SK-N-SH treated with all-trans-retinoic acid at 6 μM for 48 hours (cell line): ENCODE data around the gene LUZP1.

Experiments
- ATAC-seq: fragments of 200-7000 bp; cut with Tn5 transposase; 3 replicates; pipeline ENCODE4 v1.9.1; 2020; ENCODE audit warnings: mild to moderate bottlenecking, moderate library complexity
- ARNTL ChIP-seq: fragments of 450-650 bp; formaldehyde crosslinking; IDR thresholded peaks from 2 replicates; pipeline ENCODE4 v1.5.0; 2020; ENCODE audit warnings: low read depth, mild to moderate bottlenecking, moderate library complexity, borderline replicate concordance
- BACH2 ChIP-seq: fragments of 250-450 bp; sonication (Bioruptor Pico); IDR thresholded peaks from 2 replicates; pipeline ENCODE4 v1.9.0; 2021; ENCODE audit warnings: mild to moderate bottlenecking, borderline replicate concordance
- CREB5 ChIP-seq: fragments of 250-450 bp; sonication (Bioruptor Pico); IDR thresholded peaks from 2 replicates; pipeline ENCODE4 v1.5.1; 2020; ENCODE audit warnings: low read depth, mild to moderate bottlenecking, moderate library complexity
- CSDC2 ChIP-seq: fragments of 250-450 bp; sonication (Bioruptor Pico); IDR thresholded peaks from 2 replicates; pipeline ENCODE4 v1.5.0; 2020; ENCODE audit warnings: mild to moderate bottlenecking, moderate library complexity
- CSRNP3 ChIP-seq: fragments of 250-450 bp; sonication (Bioruptor Pico); IDR thresholded peaks from 2 replicates; pipeline ENCODE4 v1.5.1; 2021; ENCODE audit warnings: mild to moderate bottlenecking, moderate library complexity
- ESRRG ChIP-seq: fragments of 250-450 bp; sonication (Bioruptor Pico); IDR thresholded peaks from 2 replicates; pipeline ENCODE4 v1.6.1; 2021; ENCODE audit warnings: mild to moderate bottlenecking
- GLIS3 ChIP-seq: fragments of 250-450 bp; sonication (Bioruptor Pico); IDR thresholded peaks from 2 replicates; pipeline ENCODE4 v1.5.0; 2020; ENCODE audit warnings: mild to moderate bottlenecking, moderate library complexity
- ISL1 ChIP-seq: fragments of 250-450 bp; sonication (Bioruptor Pico); IDR thresholded peaks from 2 replicates; pipeline ENCODE4 v2.1.2; 2022; ENCODE audit warnings: mild to moderate bottlenecking, moderate library complexity
- OSR1 ChIP-seq: fragments of 250-450 bp; sonication (Bioruptor Pico); IDR thresholded peaks from 2 replicates; pipeline ENCODE4 v1.8.0; 2022; ENCODE audit warnings: moderate library complexity, mild to moderate bottlenecking, inconsistent platforms
- PPARA ChIP-seq: fragments of 250-450 bp; sonication (Bioruptor Pico); IDR thresholded peaks from 2 replicates; pipeline ENCODE4 v1.5.0; 2020; ENCODE audit warnings: mild to moderate bottlenecking, borderline replicate concordance
- RARB ChIP-seq: fragments of 250-450 bp; sonication (Bioruptor Pico); IDR thresholded peaks from 2 replicates; pipeline ENCODE4 v1.8.0; 2021; ENCODE audit warnings: mild to moderate bottlenecking, moderate library complexity
- SNAI2 ChIP-seq: fragments of 250-450 bp; sonication (Bioruptor Pico); IDR thresholded peaks from 2 replicates; pipeline ENCODE4 v1.5.0; 2020; ENCODE audit warnings: mild to moderate bottlenecking, moderate library complexity
- TCF4 ChIP-seq: fragments of 250-450 bp; sonication (Bioruptor Pico); IDR thresholded peaks from 2 replicates; pipeline ENCODE4 v1.8.0; 2021; ENCODE audit warnings: mild to moderate bottlenecking, moderate library complexity, borderline replicate concordance
- TOX ChIP-seq: fragments of 250-450 bp; sonication (Bioruptor Pico); IDR thresholded peaks from 2 replicates; pipeline ENCODE4 v1.8.0; 2021; ENCODE audit warnings: mild to moderate bottlenecking, moderate library complexity, borderline replicate concordance
- ZFP3 ChIP-seq: fragments of 250-450 bp; sonication (Bioruptor Pico); IDR thresholded peaks from 2 replicates; pipeline ENCODE4 v1.5.0; 2020; ENCODE audit warnings: mild to moderate bottlenecking, moderate library complexity
- ZFP30 ChIP-seq: fragments of 450-650 bp; formaldehyde crosslinking; IDR thresholded peaks from 2 replicates; pipeline ENCODE4 v1.5.0; 2022; ENCODE audit warnings: mild to moderate bottlenecking, moderate library complexity
- ZNF565 ChIP-seq: fragments of 450-650 bp; formaldehyde crosslinking; conservative IDR thresholded peaks from 2 replicates; pipeline ENCODE4 v1.5.0; 2020; ENCODE audit warnings: low read depth, mild to moderate bottlenecking, moderate library complexity
- ZNF70 ChIP-seq: fragments of 450-650 bp; formaldehyde crosslinking; IDR thresholded peaks from 2 replicates; pipeline ENCODE4 v1.5.0; 2020; ENCODE audit warnings: mild to moderate bottlenecking, moderate library complexity
- ZNF8 ChIP-seq: fragments of 450-650 bp; formaldehyde crosslinking; IDR thresholded peaks from 2 replicates; pipeline ENCODE4 v1.5.0; 2020; ENCODE audit warnings: mild to moderate bottlenecking, moderate library complexity
- TF ChIP-seq, protein P1 (sequence below): fragments of 250-450 bp; sonication (Bioruptor Pico); IDR thresholded peaks from 2 replicates; pipeline ENCODE4 v1.5.0; 2020; ENCODE audit warnings: mild to moderate bottlenecking, moderate library complexity
- TF ChIP-seq, protein P2 (sequence below): fragments of 250-450 bp; sonication (Bioruptor Pico); IDR thresholded peaks from 2 replicates; pipeline ENCODE4 v1.8.0; 2020; ENCODE audit warnings: mild to moderate bottlenecking, moderate library complexity, borderline replicate concordance
- TF ChIP-seq, protein P3 (sequence below): fragments of 250-450 bp; sonication (Bioruptor Pico); IDR thresholded peaks from 2 replicates; pipeline ENCODE4 v1.8.0; 2021; ENCODE audit warnings: low read depth, mild to moderate bottlenecking, moderate library complexity, borderline replicate concordance

The LUZP1 gene

DNA sequence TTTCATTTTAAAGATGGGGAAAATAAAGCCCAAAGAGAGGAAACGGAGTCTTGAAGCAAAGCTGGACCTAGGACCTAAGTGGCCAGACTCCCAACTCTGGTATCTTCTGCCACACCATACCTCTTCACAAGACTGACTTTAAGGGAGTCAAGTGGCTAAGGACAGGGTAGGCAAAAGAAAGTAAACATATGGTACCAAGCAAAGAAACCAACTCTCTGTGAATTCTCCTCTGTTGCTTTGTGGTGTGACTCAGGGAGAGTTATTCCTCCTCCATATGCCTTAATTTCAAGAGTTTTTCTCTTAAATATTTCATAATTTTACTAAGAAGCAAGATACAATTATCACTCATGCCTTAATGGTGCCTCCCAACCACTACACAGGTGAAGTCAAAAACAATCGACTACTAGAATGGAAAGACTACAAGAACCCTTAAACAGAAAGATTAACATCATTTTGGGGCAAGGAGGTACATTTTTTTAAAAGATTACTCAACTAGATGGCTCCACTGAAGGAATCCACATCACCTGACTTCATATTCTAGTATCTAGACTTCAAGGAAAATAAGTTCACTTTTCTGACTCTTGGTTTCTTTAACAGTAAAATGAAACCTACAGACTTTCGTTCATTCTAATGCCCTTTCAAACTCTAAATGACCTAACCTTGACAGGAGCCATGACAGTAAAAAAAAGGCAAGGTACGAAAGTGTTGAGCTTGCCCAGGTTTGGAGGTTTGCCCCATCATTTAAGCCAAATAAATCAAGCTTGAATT is 44.2 kb downstream of the LUZP1 start:
- no peak for ATAC-seq
- TF ChIP-seq, protein P1, sequence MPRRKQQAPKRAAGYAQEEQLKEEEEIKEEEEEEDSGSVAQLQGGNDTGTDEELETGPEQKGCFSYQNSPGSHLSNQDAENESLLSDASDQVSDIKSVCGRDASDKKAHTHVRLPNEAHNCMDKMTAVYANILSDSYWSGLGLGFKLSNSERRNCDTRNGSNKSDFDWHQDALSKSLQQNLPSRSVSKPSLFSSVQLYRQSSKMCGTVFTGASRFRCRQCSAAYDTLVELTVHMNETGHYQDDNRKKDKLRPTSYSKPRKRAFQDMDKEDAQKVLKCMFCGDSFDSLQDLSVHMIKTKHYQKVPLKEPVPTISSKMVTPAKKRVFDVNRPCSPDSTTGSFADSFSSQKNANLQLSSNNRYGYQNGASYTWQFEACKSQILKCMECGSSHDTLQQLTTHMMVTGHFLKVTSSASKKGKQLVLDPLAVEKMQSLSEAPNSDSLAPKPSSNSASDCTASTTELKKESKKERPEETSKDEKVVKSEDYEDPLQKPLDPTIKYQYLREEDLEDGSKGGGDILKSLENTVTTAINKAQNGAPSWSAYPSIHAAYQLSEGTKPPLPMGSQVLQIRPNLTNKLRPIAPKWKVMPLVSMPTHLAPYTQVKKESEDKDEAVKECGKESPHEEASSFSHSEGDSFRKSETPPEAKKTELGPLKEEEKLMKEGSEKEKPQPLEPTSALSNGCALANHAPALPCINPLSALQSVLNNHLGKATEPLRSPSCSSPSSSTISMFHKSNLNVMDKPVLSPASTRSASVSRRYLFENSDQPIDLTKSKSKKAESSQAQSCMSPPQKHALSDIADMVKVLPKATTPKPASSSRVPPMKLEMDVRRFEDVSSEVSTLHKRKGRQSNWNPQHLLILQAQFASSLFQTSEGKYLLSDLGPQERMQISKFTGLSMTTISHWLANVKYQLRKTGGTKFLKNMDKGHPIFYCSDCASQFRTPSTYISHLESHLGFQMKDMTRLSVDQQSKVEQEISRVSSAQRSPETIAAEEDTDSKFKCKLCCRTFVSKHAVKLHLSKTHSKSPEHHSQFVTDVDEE: no peak
- TF ChIP-seq TCF4 (CRISPR knock-in tag): no peak
- TF ChIP-seq ZFP3 (CRISPR knock-in tag): no peak
- TF ChIP-seq ARNTL (CRISPR knock-in tag): no peak
- no peak for TF ChIP-seq CREB5 (CRISPR knock-in tag)
- no peak for TF ChIP-seq ESRRG
- no peak for TF ChIP-seq ISL1
- no peak for TF ChIP-seq PPARA
- no peak for TF ChIP-seq CSRNP3 (CRISPR knock-in tag)
- TF ChIP-seq ZNF70 (CRISPR knock-in tag): no peak
- no peak for TF ChIP-seq RARB (CRISPR knock-in tag)
- no peak for TF ChIP-seq CSDC2
- TF ChIP-seq BACH2: no peak
- no peak for TF ChIP-seq ZFP30 (CRISPR knock-in tag)
- no peak for TF ChIP-seq OSR1 (CRISPR knock-in tag)
- TF ChIP-seq ZNF8 (CRISPR knock-in tag): no peak
- TF ChIP-seq, all 23 proteins: peak for 0

GRCh38 chr1:23123528-23123927 is 45.1 kb downstream of the LUZP1 start:
- TF ChIP-seq ZNF565 (CRISPR knock-in tag) (no peak), GLIS3 (no peak), PPARA (no peak), CREB5 (CRISPR knock-in tag) (no peak), ESRRG (no peak), ARNTL (CRISPR knock-in tag) (no peak)
- TF ChIP-seq, all 23 proteins: peak for 0
- ATAC-seq: no peak

GRCh38 chr1:23122796-23123195 is 45.9 kb downstream of the LUZP1 start:
- ATAC-seq: peak; percentile 31
- TF ChIP-seq SNAI2 (CRISPR knock-in tag) (no peak), RARB (CRISPR knock-in tag) (no peak), ISL1 (no peak), ZNF70 (CRISPR knock-in tag) (no peak), ESRRG (no peak), TCF4 (CRISPR knock-in tag) (no peak), TOX (CRISPR knock-in tag) (no peak), ZFP30 (CRISPR knock-in tag) (no peak), GLIS3 (no peak)
- TF ChIP-seq, protein P2, sequence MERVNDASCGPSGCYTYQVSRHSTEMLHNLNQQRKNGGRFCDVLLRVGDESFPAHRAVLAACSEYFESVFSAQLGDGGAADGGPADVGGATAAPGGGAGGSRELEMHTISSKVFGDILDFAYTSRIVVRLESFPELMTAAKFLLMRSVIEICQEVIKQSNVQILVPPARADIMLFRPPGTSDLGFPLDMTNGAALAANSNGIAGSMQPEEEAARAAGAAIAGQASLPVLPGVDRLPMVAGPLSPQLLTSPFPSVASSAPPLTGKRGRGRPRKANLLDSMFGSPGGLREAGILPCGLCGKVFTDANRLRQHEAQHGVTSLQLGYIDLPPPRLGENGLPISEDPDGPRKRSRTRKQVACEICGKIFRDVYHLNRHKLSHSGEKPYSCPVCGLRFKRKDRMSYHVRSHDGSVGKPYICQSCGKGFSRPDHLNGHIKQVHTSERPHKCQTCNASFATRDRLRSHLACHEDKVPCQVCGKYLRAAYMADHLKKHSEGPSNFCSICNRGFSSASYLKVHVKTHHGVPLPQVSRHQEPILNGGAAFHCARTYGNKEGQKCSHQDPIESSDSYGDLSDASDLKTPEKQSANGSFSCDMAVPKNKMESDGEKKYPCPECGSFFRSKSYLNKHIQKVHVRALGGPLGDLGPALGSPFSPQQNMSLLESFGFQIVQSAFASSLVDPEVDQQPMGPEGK: no peak
- TF ChIP-seq, protein P3, sequence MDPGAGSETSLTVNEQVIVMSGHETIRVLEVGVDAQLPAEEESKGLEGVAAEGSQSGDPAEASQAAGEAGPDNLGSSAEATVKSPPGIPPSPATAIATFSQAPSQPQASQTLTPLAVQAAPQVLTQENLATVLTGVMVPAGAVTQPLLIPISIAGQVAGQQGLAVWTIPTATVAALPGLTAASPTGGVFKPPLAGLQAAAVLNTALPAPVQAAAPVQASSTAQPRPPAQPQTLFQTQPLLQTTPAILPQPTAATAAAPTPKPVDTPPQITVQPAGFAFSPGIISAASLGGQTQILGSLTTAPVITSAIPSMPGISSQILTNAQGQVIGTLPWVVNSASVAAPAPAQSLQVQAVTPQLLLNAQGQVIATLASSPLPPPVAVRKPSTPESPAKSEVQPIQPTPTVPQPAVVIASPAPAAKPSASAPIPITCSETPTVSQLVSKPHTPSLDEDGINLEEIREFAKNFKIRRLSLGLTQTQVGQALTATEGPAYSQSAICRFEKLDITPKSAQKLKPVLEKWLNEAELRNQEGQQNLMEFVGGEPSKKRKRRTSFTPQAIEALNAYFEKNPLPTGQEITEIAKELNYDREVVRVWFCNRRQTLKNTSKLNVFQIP: no peak
- TF ChIP-seq, protein P1: no peak
